ENCODE measurements around the gene IGLL1.
A peak's percentile ranks its signal among the peaks of the same experiment; 100 is the strongest.
"Not testable (repeated sequence)": the region's sequence is repeated elsewhere in the genome, so short reads cannot be mapped to it uniquely, and the experiment has no call there.

The IGLL1 gene

GRCh38 chr22:23591846-23592245, 11.8 kb upstream of the IGLL1 start:
- no peak for DNase-seq (ENCODE audit: low read depth in 2 of 3, low spot score in 2 of 3)

- peak; percentile 10 to 53 (median 13) for DNase-seq (ENCODE audit: low read depth in 2 of 3, low spot score in 2 of 3)
Measured at GRCh38 chr22:23591201-23591791, 11.2 kb upstream of the IGLL1 start.

- no peak for DNase-seq (ENCODE audit: low read depth in 2 of 3, low spot score in 2 of 3)
Measured at GRCh38 chr22:23583836-23584235, 3.7 kb upstream of the IGLL1 start.

DNA sequence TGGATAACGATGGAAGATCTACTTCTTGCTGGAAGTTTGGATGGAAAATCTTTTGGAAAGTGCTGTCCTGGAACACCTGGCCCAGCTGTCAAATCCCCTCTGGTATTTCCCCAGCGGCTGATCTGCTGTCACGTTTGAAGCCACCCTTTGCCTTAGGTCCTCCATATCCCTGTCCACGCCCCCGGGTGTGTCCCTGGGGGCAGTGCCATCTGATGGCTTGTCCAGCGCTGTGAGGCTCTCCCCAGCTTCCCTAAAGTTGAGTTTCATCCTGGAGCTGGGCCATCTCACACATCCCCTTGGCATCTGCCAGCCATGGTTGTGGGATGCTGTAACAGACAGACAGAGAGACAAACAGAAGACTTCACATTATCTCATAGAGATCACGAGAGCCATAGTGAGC, 3.1 kb upstream of the IGLL1 start:
- DNase-seq (ENCODE audit: low read depth in 2 of 3, low spot score in 2 of 3) = no peak

DNA sequence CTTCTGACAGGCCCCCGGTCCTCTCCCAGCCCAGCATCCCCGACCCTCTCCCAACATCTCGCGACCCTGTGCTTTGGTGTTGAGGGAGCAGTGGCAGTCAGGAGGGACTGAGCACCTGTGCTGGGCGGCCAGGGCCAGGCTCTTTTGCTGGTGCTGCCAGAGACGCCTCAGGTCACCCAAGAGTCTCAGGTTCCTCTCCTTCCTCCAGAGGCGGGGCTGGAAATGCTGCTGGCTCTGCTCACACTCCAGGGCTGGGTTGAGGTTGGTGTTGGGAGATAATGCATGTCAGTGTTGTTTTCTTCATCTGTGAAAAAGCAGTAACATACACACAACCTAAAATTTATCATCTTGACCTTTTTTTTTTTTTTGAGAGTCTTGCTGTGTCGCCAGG, 1.2 kb upstream of the IGLL1 start:
- no peak for DNase-seq (ENCODE audit: low read depth in 2 of 3, low spot score in 2 of 3)

- no peak for DNase-seq (ENCODE audit: low read depth in 2 of 3, low spot score in 2 of 3)
Measured at GRCh38 chr22:23580576-23581259, 628 bp upstream of the IGLL1 start.

GRCh38 chr22:23579280-23579679, 810 bp downstream of the IGLL1 start:
- DNase-seq (ENCODE audit: low read depth in 2 of 3, low spot score in 2 of 3) = no peak

- DNase-seq (ENCODE audit: low read depth in 2 of 3, low spot score in 2 of 3) = no peak
Measured at GRCh38 chr22:23578306-23578705, 1.8 kb downstream of the IGLL1 start.

DNA sequence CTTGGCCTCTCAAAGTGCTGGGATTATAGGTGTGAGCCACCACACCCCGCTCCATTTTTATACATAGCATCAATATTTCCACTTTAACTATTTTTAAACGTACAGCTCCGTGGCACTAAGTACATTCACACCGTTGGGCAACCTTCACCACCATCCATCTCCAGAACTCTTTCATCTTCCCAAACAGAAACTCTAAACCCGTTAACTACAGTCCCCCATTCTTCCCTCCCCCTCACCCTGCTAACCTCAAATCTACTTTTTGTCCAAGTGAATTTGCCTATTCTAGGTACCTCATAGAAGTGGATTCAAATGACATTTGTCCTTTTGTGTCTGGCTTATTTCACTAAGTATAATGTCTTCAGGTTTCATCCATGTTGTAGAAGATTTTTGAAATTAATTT, 3.4 kb downstream of the IGLL1 start:
- DNase-seq (ENCODE audit: low read depth in 2 of 3, low spot score in 2 of 3) = no peak

DNA sequence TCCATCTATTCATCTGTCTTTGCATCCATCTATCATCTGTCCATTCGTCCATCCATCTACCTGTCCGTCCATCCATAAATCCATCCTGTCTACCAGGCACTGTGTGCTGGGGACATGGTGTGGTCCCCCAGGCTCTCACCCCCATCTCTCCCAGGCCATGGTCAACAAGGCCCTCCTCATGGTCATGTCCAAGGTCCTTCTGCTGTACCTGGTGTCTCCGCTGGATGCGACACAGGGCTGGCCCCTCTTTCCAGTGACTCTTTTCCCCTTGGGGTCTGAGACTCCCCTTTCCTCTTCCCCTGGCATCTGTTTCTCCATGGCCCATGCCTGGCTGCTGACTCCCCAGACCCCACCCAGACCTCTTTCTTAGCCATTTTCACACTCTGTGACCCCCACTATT, 4.5 kb downstream of the IGLL1 start:
- DNase-seq (ENCODE audit: low read depth in 2 of 3, low spot score in 2 of 3) = no peak

- no peak for DNase-seq (ENCODE audit: low read depth in 2 of 3, low spot score in 2 of 3)
Measured at GRCh38 chr22:23574877-23575276, 5.2 kb downstream of the IGLL1 start.

DNA sequence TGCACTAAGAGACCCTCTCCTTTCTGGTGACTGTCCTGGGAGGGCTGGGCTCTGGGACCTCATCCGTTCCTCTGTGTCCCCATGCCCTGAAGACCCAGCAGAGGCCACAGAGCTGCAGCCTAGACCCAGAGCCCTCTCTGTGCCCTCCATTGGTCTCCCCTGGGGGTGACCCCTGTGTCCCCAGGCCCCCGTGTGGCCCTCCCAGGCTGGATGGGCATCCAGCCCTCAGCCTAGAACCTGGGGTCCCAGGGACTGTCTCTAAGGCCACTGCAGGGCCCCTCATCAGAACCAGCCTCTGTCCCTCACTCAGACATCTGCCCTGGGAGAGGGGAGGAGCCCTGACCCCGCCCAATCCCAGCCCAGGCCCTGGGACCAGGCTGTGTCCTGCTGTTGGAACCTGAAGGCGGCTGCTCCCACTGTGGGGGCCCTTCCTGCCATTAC, 5.7 kb downstream of the IGLL1 start:
- no peak for DNase-seq (ENCODE audit: low read depth in 2 of 3, low spot score in 2 of 3)

GRCh38 chr22:23573701-23574235, 6.3 kb downstream of the IGLL1 start:
- DNase-seq (ENCODE audit: low read depth in 2 of 3, low spot score in 2 of 3) = not testable (repeated sequence)

- DNase-seq (ENCODE audit: low read depth in 2 of 3, low spot score in 2 of 3) = not testable (repeated sequence)
Measured at GRCh38 chr22:23573106-23573505, 7.0 kb downstream of the IGLL1 start.

- no peak for DNase-seq (ENCODE audit: low read depth in 2 of 3, low spot score in 2 of 3)
Measured at GRCh38 chr22:23571486-23571885, 8.6 kb downstream of the IGLL1 start.

DNA sequence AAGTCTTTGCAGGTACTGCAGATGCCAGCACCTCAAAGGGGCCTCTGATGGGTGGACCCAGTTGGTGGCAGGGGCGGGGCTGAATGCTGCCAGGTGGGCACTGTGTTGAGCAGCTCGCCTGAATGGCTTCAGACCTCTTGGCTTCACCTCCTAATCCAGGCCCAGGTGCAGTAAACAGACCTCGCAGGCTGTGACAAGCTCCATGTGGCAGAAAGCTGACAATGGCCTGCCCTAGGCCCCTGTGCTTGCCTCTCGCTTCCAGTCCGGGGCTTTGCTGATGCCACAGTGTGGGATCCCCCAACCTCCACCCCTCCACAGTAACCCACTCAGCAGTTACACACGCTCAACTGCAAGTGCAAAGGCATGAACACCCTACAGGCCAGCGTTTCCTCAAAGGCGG, 9.4 kb downstream of the IGLL1 start:
- no peak for DNase-seq (ENCODE audit: low read depth in 2 of 3, low spot score in 2 of 3)

DNA sequence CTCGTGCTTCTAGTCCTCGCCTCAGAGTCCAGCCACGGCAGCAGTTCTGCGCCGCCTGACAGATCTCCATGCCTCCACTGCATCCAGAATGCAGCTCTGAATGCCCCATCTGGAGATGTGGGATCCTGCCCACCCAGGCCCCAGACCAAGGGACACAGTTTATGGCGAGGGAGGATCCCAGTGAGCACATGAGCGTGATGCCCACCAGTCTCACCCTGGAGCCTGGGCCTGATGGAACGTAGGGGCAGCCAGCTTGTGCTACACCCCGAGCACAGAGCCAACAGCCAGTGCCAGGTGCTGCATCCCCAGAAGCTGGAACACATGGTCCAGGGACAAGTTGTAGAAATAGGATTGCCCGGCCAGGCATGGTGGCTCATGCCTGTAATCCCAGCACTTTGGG, 10.4 kb downstream of the IGLL1 start:
- DNase-seq (ENCODE audit: low read depth in 2 of 3, low spot score in 2 of 3) = no peak

DNA sequence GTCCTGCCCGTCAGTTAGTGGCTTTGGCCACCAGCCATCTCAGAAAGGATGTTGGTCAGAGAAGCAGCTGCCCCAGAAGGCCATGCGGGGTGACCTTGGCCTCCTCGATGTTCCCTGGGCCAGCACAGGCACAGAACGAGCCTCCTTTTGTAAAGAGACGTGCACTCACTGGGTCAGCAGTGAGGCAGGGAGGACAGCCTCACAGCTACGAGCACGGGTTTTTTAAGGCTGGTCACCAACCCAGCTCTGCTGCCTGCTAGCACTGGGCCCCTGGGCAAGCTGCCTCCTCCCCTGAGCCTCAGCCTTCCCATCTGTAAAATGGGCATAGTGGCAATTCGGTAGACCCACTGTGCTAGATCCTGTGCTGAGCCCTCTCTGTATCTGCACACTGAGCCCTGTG, 10.8 kb downstream of the IGLL1 start:
- DNase-seq (ENCODE audit: low read depth in 2 of 3, low spot score in 2 of 3) = no peak

- DNase-seq (ENCODE audit: low read depth in 2 of 3, low spot score in 2 of 3) = no peak
Measured at GRCh38 chr22:23566705-23567475, 13.2 kb downstream of the IGLL1 start.

DNA sequence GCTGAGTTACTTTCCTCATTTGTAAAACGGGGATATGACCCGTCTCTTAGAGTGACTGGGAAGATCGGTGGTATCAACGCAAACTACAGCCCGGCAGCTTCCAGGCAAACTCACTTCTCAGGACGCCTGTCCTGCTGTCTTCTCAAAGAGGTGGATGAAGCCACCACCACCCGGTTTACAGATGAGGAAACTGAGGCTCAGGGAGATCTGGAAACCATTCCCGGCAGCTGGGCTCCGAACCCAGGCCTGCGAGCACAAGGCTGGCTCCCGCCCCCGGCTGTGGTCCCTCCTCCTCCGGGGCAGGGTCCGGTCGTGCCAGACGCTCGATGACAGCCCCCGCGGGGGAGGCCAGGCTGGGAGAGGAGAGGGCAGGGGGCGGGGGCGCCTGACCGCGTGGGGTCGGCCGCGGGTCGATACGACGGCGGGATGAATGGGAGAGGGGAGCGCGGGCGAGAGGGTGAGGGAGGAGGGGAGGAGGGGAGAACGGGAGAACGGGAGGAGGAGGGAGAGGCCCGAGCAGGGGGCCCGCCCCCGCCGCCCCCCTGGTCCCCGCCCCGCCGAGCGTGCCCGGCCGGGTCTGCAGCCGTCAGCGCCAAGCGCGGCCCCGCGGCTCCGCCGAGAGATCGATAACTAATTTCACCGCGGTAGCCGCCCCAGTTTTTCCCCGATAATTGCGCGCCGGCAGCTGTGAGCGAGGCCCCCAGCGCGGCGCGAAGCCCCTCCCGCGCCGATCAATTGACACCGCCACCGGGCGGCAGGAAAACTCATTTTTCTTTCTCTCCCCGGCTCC, 14.0 kb downstream of the IGLL1 start:
- DNase-seq (ENCODE audit: low read depth in 2 of 3, low spot score in 2 of 3) = no peak

DNA sequence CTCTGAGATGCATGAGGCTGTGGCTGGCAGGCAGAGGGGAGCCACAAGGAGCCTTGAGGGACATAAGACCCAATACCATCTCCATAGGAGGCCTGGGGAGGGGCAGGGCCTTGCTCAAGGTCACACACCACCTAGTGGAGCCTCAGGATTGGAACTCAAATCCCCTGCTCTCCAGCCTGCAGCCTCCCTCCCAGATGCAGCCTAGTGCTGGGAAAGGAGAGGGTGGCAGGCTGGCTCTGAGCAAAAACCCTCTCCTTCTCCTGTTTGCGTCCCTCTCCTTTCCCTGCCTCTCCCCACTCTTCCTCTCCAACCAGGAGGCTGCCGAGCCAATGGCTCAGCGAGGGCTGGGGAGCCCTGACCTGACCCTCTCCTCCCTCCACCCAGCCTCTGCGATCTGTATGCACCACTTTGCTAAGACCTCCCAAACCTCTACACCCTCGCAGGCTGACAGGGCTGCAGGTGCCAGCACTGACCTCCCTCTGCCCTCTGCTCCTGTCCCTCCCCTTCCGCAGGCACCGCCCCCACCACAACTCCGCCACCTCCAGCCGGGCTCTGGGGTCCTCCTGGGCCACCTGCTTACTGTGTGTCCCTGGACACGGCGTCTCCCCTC, 14.7 kb downstream of the IGLL1 start:
- DNase-seq (ENCODE audit: low read depth in 2 of 3, low spot score in 2 of 3) = no peak
